Suprapubic skin (tissue), 4 donors: ENCODE results near the gene CEMIP2. TPM values are rescaled to one million over a fixed set of nuclear protein-coding genes. Genes with fewer than 3 reads are reported as not detected.

Experiments used
- DNase-seq, 2 donors: peaks; one replicate each; pipeline ENCODE4 v3.0.0-alpha.2; 2019; ENCODE audit warnings: low spot score in 2 of 2
- H3K27ac ChIP-seq: fragments of 200-600 bp; sonication (generic); one replicate; pipeline ENCODE4 v1.5.1; 2019
- H3K27me3 ChIP-seq: fragments of 200-600 bp; sonication (generic); one replicate; pipeline ENCODE4 v1.5.1; 2019
- H3K36me3 ChIP-seq: fragments of 200-600 bp; sonication (generic); one replicate; pipeline ENCODE4 v1.5.1; 2019
- H3K4me1 ChIP-seq: fragments of 200-600 bp; sonication (generic); one replicate; pipeline ENCODE4 v1.5.1; 2019
- H3K4me3 ChIP-seq: fragments of 200-600 bp; sonication (generic); one replicate; pipeline ENCODE4 v1.5.1; 2019; ENCODE audit warnings: mild to moderate bottlenecking
- H3K9me3 ChIP-seq: fragments of 200-600 bp; sonication (generic); one replicate; pipeline ENCODE4 v1.5.1; 2019
- CTCF ChIP-seq, 2 donors: fragments of 200-600 bp in 1 of 2; fragments of 450-650 bp in 1 of 2; sonication (generic) in 1 of 2; IDR thresholded peaks; one replicate each; pipeline ENCODE4 v1.5.1; 2016 to 2019; ENCODE audit warnings: antibody characterized with exemption in 2 of 2, mild to moderate bottlenecking in 1 of 2, moderate library complexity in 1 of 2
- EP300 ChIP-seq: sonication (generic); formaldehyde crosslinking; IDR thresholded peaks from one replicate; pipeline ENCODE4 v1.6.1; 2017; ENCODE audit warnings: antibody characterized with exemption
- POLR2A ChIP-seq, 2 donors: fragments of 450-650 bp; IDR thresholded peaks; one replicate each; pipeline ENCODE4 v1.6.1; 2017; ENCODE audit warnings: antibody characterized with exemption in 2 of 2, mild to moderate bottlenecking in 2 of 2, moderate library complexity in 2 of 2
- POLR2AphosphoS5 ChIP-seq, 3 donors: sonication (generic); formaldehyde crosslinking; IDR thresholded peaks; one replicate each; pipeline ENCODE4 v1.6.1; 2017; ENCODE audit warnings: antibody characterized with exemption in 3 of 3
- WGBS: methylation state at CpG from one replicate; pipeline ENCODE4 v1.1.5; 2018; 5-methylcytosine and 5-hydroxymethylcytosine counted together
- total RNA-seq, 4 donors: library from RNA; depleted of rRNA; stranded (reverse); fragments of >200 nt; gene quantifications; one replicate each; pipeline ENCODE4 v1.1.0, GENCODE V29; 2016

Gene CEMIP2
- total RNA-seq, 4 donors from 2014 or later: 48.9 to 76.2 (median 66.1) TPM

- H3K9me3 ChIP-seq: no peaks in the 10 kb centered on the region
- no peaks in the 10 kb centered on the region for H3K4me1 ChIP-seq
- H3K27ac ChIP-seq: no peak overlapping the region
- no peak for DNase-seq
- 94% methylated on average over 3 of the region's 3 CpGs for WGBS
- no peaks in the 10 kb centered on the region for H3K27me3 ChIP-seq
- peaks cover 56% of the 10 kb centered on the region for H3K36me3 ChIP-seq
- TF ChIP-seq POLR2A (IDR thresholded peaks at IDR 0.05) (no peak), EP300 (no peak), CTCF (IDR thresholded peaks at IDR 0.05) (no peak), POLR2AphosphoS5 (IDR thresholded peaks at IDR 0.05) (no peak)
- H3K4me3 ChIP-seq: no peak overlapping the region
Measured at GRCh38 chr9:71726723-71727122, 41.6 kb downstream of the CEMIP2 start.

GRCh38 chr9:71725590-71726338 is 42.5 kb downstream of the CEMIP2 start:
- peaks cover 57% of the 10 kb centered on the region for H3K36me3 ChIP-seq

GRCh38 chr9:71721855-71722254 is 46.5 kb downstream of the CEMIP2 start:
- no peaks in the 10 kb centered on the region for H3K27me3 ChIP-seq
- H3K9me3 ChIP-seq: no peaks in the 10 kb centered on the region
- no peak overlapping the region for H3K27ac ChIP-seq
- H3K36me3 ChIP-seq: peaks cover 36% of the 10 kb centered on the region
- H3K4me3 ChIP-seq: no peak overlapping the region
- TF ChIP-seq CTCF (IDR thresholded peaks at IDR 0.05) (no peak), POLR2A (IDR thresholded peaks at IDR 0.05) (no peak), POLR2AphosphoS5 (IDR thresholded peaks at IDR 0.05) (no peak), EP300 (no peak)
- peaks cover 8% of the 10 kb centered on the region for H3K4me1 ChIP-seq
- DNase-seq: no peak

More at GRCh38 chr9:71725590-71726338, 42.5 kb downstream of the CEMIP2 start:
- WGBS: 56% methylated on average over 5 of the region's 5 CpGs
- no peak overlapping the region for H3K4me3 ChIP-seq
- H3K9me3 ChIP-seq: no peaks in the 10 kb centered on the region
- DNase-seq: no peak
- no peak for TF ChIP-seq CTCF (IDR thresholded peaks at IDR 0.05)
- no peak for TF ChIP-seq POLR2AphosphoS5 (IDR thresholded peaks at IDR 0.05)
- TF ChIP-seq POLR2A (IDR thresholded peaks at IDR 0.05): no peak
- no peak for TF ChIP-seq EP300
- no peak overlapping the region for H3K27ac ChIP-seq
- H3K27me3 ChIP-seq: no peaks in the 10 kb centered on the region
- no peaks in the 10 kb centered on the region for H3K4me1 ChIP-seq

GRCh38 chr9:71719562-71719961 is 48.8 kb downstream of the CEMIP2 start:
- Histone ChIP-seq H3K27ac (peak overlapping the region; percentile 6), H3K27me3 (no peaks in the 10 kb centered on the region), H3K4me1 (peaks cover 8% of the 10 kb centered on the region), H3K36me3 (peaks cover 27% of the 10 kb centered on the region), H3K9me3 (no peaks in the 10 kb centered on the region), H3K4me3 (no peak overlapping the region)
- peak in 1 of 3 donors; percentile 18 for TF ChIP-seq POLR2AphosphoS5 (IDR thresholded peaks at IDR 0.05)
- TF ChIP-seq CTCF (IDR thresholded peaks at IDR 0.05): no peak
- 33% methylated on average over 5 of the region's 5 CpGs for WGBS
- DNase-seq: no peak

GRCh38 chr9:71719088-71719487 is 49.2 kb downstream of the CEMIP2 start:
- H3K36me3 ChIP-seq: peaks cover 24% of the 10 kb centered on the region
- no peaks in the 10 kb centered on the region for H3K27me3 ChIP-seq
- 91% methylated on average over 3 of the region's 3 CpGs for WGBS
- no peak for DNase-seq
- H3K4me3 ChIP-seq: no peak overlapping the region
- no peaks in the 10 kb centered on the region for H3K9me3 ChIP-seq
- H3K27ac ChIP-seq: no peak overlapping the region
- TF ChIP-seq POLR2A (IDR thresholded peaks at IDR 0.05) (no peak), EP300 (no peak), CTCF (IDR thresholded peaks at IDR 0.05) (no peak), POLR2AphosphoS5 (IDR thresholded peaks at IDR 0.05) (no peak)
- H3K4me1 ChIP-seq: peaks cover 8% of the 10 kb centered on the region
